IMR-90 (cell line): Measurements from ENCODE around the gene MOB3A. TPM values are rescaled to one million over a fixed set of nuclear protein-coding genes. Genes with fewer than 3 reads are reported as not detected.

Experiments used
- ATAC-seq: fragments of 200-7000 bp; cut with Tn5 transposase; 2 replicates; pipeline ENCODE4 v1.9.1; 2020; ENCODE audit warnings: low read depth, mild to moderate bottlenecking, moderate library complexity
- BruUV-seq: library from RNA; stranded (reverse); fragments of 400-500 nt; replicated peaks from 2 replicates; lab custom pipeline; 2021; lab: Mats Ljungman, UMichigan
- CTCF ChIA-PET: fragments of 300-600 bp; formaldehyde crosslinking; extraction: SDS; loops from one replicate; lab custom pipeline; 2021; ENCODE audit warnings: antibody characterized with exemption; lab: Yijun Ruan, JAX
- POLR2A ChIA-PET: fragments of 300-600 bp; sonication (Branson Sonifier 250); formaldehyde crosslinking; loops from one replicate; lab custom pipeline; 2022; ENCODE audit warnings: antibody characterized with exemption; ENCODE audit not compliant: unreplicated experiment; lab: Charles Lee
- DNase-seq: peaks from one replicate; pipeline ENCODE4 v3.0.0; 2013
- H2AFZ ChIP-seq: replicated peaks from 2 replicates; pipeline ENCODE3; 2013; ENCODE audit warnings: low read length, mild to moderate bottlenecking; ENCODE audit not compliant: poor library complexity
- H2AK5ac ChIP-seq: 2 replicates; pipeline ENCODE4 v1.6.1; 2013; ENCODE audit warnings: low read depth, low read length, inconsistent platforms
- H2AK9ac ChIP-seq: replicated peaks from 2 replicates; pipeline ENCODE3; 2013; ENCODE audit warnings: mild to moderate bottlenecking, low read depth, low read length, moderate library complexity; ENCODE audit not compliant: poor library complexity
- H2BK120ac ChIP-seq: 2 replicates; pipeline ENCODE4 v1.6.1; 2013; ENCODE audit warnings: low read depth, low read length, inconsistent platforms
- H2BK15ac ChIP-seq: 3 replicates; pipeline ENCODE4 v1.6.1; 2013; ENCODE audit warnings: low read depth, low read length, inconsistent platforms
- H2BK20ac ChIP-seq: 2 replicates; pipeline ENCODE4 v1.6.1; 2013; ENCODE audit warnings: low read depth, mild to moderate bottlenecking, inconsistent platforms, low read length, moderate library complexity
- H2BK5ac ChIP-seq: 2 replicates; pipeline ENCODE4 v1.6.1; 2013; ENCODE audit warnings: mild to moderate bottlenecking, low read depth, low read length, inconsistent platforms; ENCODE audit not compliant: poor library complexity, severe bottlenecking
- H3K14ac ChIP-seq: replicated peaks from 2 replicates; pipeline ENCODE4 v1.6.1; 2013; ENCODE audit warnings: low read depth, low read length, inconsistent platforms
- H3K18ac ChIP-seq: 2 replicates; pipeline ENCODE4 v1.6.1; 2013; ENCODE audit warnings: low read depth, low read length, control low read depth
- H3K23ac ChIP-seq: 2 replicates; pipeline ENCODE4 v1.6.1; 2013; ENCODE audit warnings: low read depth, low read length, inconsistent platforms
- H3K27ac ChIP-seq: 2 replicates; pipeline ENCODE4 v1.5.1; 2013; ENCODE audit warnings: mild to moderate bottlenecking, control low read depth, low read length; ENCODE audit not compliant: insufficient read depth
- H3K27me3 ChIP-seq: 2 replicates; pipeline ENCODE4 v1.6.1; 2013; ENCODE audit warnings: low read length; ENCODE audit not compliant: control insufficient read depth, insufficient read depth
- H3K36me3 ChIP-seq: 2 replicates; pipeline ENCODE4 v1.6.1; 2013; ENCODE audit warnings: low read length, mixed read lengths; ENCODE audit not compliant: control insufficient read depth, insufficient read depth
- H3K4ac ChIP-seq: 2 replicates; pipeline ENCODE4 v1.6.1; 2013; ENCODE audit warnings: low read depth, low read length, inconsistent platforms
- H3K4me1 ChIP-seq: 2 replicates; pipeline ENCODE4 v1.6.1; 2013; ENCODE audit warnings: low read length, mixed read lengths; ENCODE audit not compliant: control insufficient read depth, insufficient read depth
- H3K4me2 ChIP-seq: 2 replicates; pipeline ENCODE4 v1.6.1; 2013; ENCODE audit warnings: low read depth, mild to moderate bottlenecking, control low read depth, low read length, moderate library complexity
- H3K4me3 ChIP-seq: 2 replicates; pipeline ENCODE4 v1.5.1; 2013; ENCODE audit warnings: low read depth, mild to moderate bottlenecking, control low read depth, low read length, moderate library complexity; ENCODE audit not compliant: insufficient read depth
- H3K56ac ChIP-seq: 2 replicates; pipeline ENCODE4 v1.6.1; 2013; ENCODE audit warnings: low read length, inconsistent platforms; ENCODE audit not compliant: insufficient read depth; ENCODE audit errors: extremely low read depth
- H3K79me1 ChIP-seq, 2 experiments: 2 replicates each; pipeline ENCODE4 v1.6.1; 2013; ENCODE audit warnings: low read length in 2 of 2, inconsistent platforms in 1 of 2, low read depth in 1 of 2
- H3K9ac ChIP-seq: 2 replicates; pipeline ENCODE4 v1.6.1; 2013; ENCODE audit warnings: low read depth, low read length, control low read depth
- H3K9me1 ChIP-seq: 2 replicates; pipeline ENCODE4 v1.6.1; 2013; ENCODE audit warnings: low read length, inconsistent platforms; ENCODE audit not compliant: insufficient read depth
- H3K9me3 ChIP-seq: 2 replicates; pipeline ENCODE4 v1.6.1; 2013; ENCODE audit warnings: low read length; ENCODE audit not compliant: control insufficient read depth, insufficient read depth
- H4K20me1 ChIP-seq: 2 replicates; pipeline ENCODE4 v1.6.1; 2013; ENCODE audit warnings: low read length, inconsistent platforms; ENCODE audit not compliant: insufficient read depth
- H4K5ac ChIP-seq: 2 replicates; pipeline ENCODE4 v1.6.1; 2013; ENCODE audit warnings: mild to moderate bottlenecking, low read depth, low read length, control low read depth
- H4K8ac ChIP-seq, 2 experiments: 2 replicates each; pipeline ENCODE4 v1.6.1; 2013; ENCODE audit warnings: low read depth in 2 of 2, low read length in 2 of 2, control low read depth in 1 of 2, inconsistent platforms in 1 of 2
- H4K91ac ChIP-seq: 2 replicates; pipeline ENCODE4 v1.6.1; 2013; ENCODE audit warnings: low read depth, low read length, inconsistent platforms; ENCODE audit not compliant: insufficient read depth
- BHLHE40 ChIP-seq: fragments of 150-350 bp; IDR thresholded peaks from 2 replicates; pipeline ENCODE4 v1.6.1; 2016; ENCODE audit warnings: mild to moderate bottlenecking, low read depth, low read length
- CHD1 ChIP-seq: IDR thresholded peaks from 2 replicates; pipeline ENCODE4 v1.6.1; 2012; ENCODE audit warnings: low read depth, low read length, improper control_type of control experiment
- CTCF ChIP-seq: conservative IDR thresholded peaks from 2 replicates; pipeline ENCODE4 v1.5.1; 2012; ENCODE audit warnings: mild to moderate bottlenecking, low read depth, low read length, improper control_type of control experiment
- MXI1 ChIP-seq: IDR thresholded peaks from 2 replicates; pipeline ENCODE4 v1.6.1; 2012; ENCODE audit warnings: low read depth, mild to moderate bottlenecking, low read length, moderate library complexity, borderline replicate concordance
- NFE2L2 ChIP-seq: fragments of 150-350 bp; IDR thresholded peaks from 2 replicates; pipeline ENCODE4 v1.6.1; 2016; ENCODE audit warnings: low read depth, mild to moderate bottlenecking, low read length
- RAD21 ChIP-seq: IDR thresholded peaks from 2 replicates; pipeline ENCODE4 v1.6.1; 2012; ENCODE audit warnings: low read length, improper control_type of control experiment
- RCOR1 ChIP-seq: IDR thresholded peaks from 2 replicates; pipeline ENCODE4 v1.6.1; 2012; ENCODE audit warnings: mild to moderate bottlenecking, low read length, improper control_type of control experiment; ENCODE audit not compliant: insufficient replicate concordance
- SMC3 ChIP-seq: fragments of 150-350 bp; IDR thresholded peaks from 2 replicates; pipeline ENCODE4 v1.6.1; 2016; ENCODE audit warnings: low read depth, mild to moderate bottlenecking, antibody characterized with exemption, low read length, moderate library complexity
- WGBS, 2 experiments: methylation state at CpG; one replicate each; pipeline versions ENCODE4 v1.1.5 to v1.1.7; 2013; ENCODE audit warnings: missing lambda C conversion rate in 2 of 2; ENCODE audit not compliant: insufficient read length in 1 of 2; ENCODE audit errors: extremely low coverage in 2 of 2; 5-methylcytosine and 5-hydroxymethylcytosine counted together
- dilution Hi-C: fragments of 300-500 bp; cut with HindIII; formaldehyde crosslinking; loops from one replicate; pipeline ENCODE4 v1.14.3; 2018; ENCODE audit warnings: low sequenced_read_pairs; ENCODE audit not compliant: unreplicated experiment
- in situ Hi-C: fragments of 300-500 bp; cut with MboI; formaldehyde crosslinking; loops from 3 replicates; pipeline ENCODE4 v1.14.3; 2019; ENCODE audit warnings: low sequenced_read_pairs, inconsistent platforms, mixed read lengths
- intact Hi-C: fragments of 100-400 bp; cut with micrococcal nuclease; formaldehyde crosslinking; loops from 2 replicates; pipeline ENCODE4 v1.10.0; 2022
- polyA plus RNA-seq, 3 experiments: library from polyadenylated mRNA; depleted of rRNA; stranded (reverse); fragments of >200 nt; gene quantifications; 2 replicates each; pipeline ENCODE4 v1.2.3, GENCODE V29; 2012; ENCODE audit warnings: low replicate concordance in 1 of 3
- total RNA-seq: library from RNA; depleted of rRNA; stranded (reverse); fragments of >200 nt; gene quantifications from 2 replicates; pipeline ENCODE4 v1.2.3, GENCODE V29; 2012

The MOB3A gene
- total and polyA plus RNA-seq, 2 of the 4 experiments (the other 2 are of a cell fraction): 9.3 to 26.5 TPM

DNA sequence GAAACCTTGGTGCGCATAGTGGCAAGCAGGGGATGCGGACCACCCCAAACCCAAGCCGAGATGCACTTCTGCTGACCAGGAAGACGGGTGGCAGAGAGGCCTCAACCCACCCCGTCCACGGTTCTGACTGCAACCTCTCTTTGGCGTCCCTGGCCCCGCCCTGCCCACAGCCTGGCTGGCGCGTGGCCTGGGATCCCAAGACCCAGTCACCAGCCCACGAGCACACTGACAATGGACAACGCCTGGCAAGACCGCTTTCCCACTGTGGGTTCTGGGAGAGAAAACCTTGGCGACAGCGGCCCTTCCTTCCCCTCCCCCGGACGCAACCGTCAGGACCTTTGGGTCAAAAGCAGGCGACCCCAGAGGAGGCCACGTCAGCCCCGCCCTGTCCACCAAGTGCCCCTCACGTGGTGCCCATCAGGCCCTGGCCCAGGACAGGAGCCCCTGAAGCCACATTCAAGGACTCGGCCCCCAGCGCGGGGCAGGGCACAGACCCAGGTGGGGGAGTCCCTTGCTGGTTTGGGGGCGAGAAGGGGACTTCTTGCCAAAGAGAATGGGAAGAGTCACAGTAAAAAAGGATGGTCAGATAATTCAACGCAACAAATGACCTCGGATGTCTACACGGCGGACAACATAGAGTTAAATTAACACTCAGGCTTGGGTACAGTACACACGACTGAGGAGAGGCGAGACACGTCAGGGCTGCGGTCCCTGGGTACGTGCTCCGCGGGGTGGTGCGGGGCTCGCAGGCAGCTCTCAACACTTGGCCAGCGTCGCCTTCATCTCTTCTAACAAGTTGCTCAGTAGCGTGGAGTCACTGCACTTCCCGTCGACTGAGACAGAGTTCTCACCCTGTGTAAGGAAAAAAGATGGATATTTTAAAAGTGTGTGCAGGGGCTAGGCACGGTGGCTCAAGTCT is 5.5 kb upstream of the MOB3A start:
- intact Hi-C loops (no loop called here), in situ Hi-C loops (no loop called here), dilution Hi-C loops (no loop called here)
- H2AFZ ChIP-seq: no peak overlapping the region
- H4K20me1 ChIP-seq: peaks cover 59% of the 10 kb centered on the region
- no peak overlapping the region for H3K14ac ChIP-seq
- POLR2A ChIA-PET: no interaction called here
- H3K79me1 ChIP-seq: peaks cover 12 to 36% of the 10 kb centered on the region in 2 experiments
- no peaks in the 10 kb centered on the region for H3K9me3 ChIP-seq
- H3K4me1 ChIP-seq: no peaks in the 10 kb centered on the region; the same call in 1 of the 2 replicates
- TF ChIP-seq CTCF (no peak), MXI1 (no peak), SMC3 (no peak), CHD1 (no peak), RCOR1 (no peak), BHLHE40 (no peak), RAD21 (no peak), NFE2L2 (no peak)
- no peak overlapping the region for H4K5ac ChIP-seq
- H4K8ac ChIP-seq: no peak overlapping the region
- no peak overlapping the region for H3K4ac ChIP-seq
- H2BK120ac ChIP-seq: no peak overlapping the region
- H2BK15ac ChIP-seq: no peak overlapping the region
- no peak overlapping the region for H3K9ac ChIP-seq
- H3K4me3 ChIP-seq: no peak overlapping the region
- H3K23ac ChIP-seq: no peak overlapping the region
- no peak for DNase-seq
- peaks cover 52% of the 10 kb centered on the region for H3K36me3 ChIP-seq
- CTCF ChIA-PET: no interaction called here
- peaks cover 7% of the 10 kb centered on the region for H3K9me1 ChIP-seq
- H2BK5ac ChIP-seq: no peak overlapping the region
- H3K18ac ChIP-seq: no peak overlapping the region
- H2BK20ac ChIP-seq: no peak overlapping the region
- no peak overlapping the region for H3K27ac ChIP-seq
- WGBS, 2 experiments: 89% methylated on average over 21 of the region's 45 CpGs; no CpG with 5 or more reads in 1 of the 2 experiments
- no peak overlapping the region for H3K56ac ChIP-seq
- ATAC-seq: no peak
- no peak overlapping the region for H2AK9ac ChIP-seq
- no peak overlapping the region for H2AK5ac ChIP-seq
- H3K4me2 ChIP-seq: no peak overlapping the region
- TSS peak; percentile 96 for BruUV-seq
- no peaks in the 10 kb centered on the region for H3K27me3 ChIP-seq
- no peak overlapping the region for H4K91ac ChIP-seq
